Measurements from ENCODE around the gene ATXN1. TPM values are rescaled to one million over a fixed set of nuclear protein-coding genes. Genes with fewer than 3 reads are reported as not detected.
A peak's percentile ranks its signal among the peaks of the same experiment; 100 is the strongest.

Gene ATXN1
- total RNA-seq, 1 experiment from 2014 or later = 19.7 TPM

GRCh38 chr6:16783952-16784565 is 22.8 kb upstream of the ATXN1 start:
- CTCF ChIA-PET = no interaction called here
- Mint-ChIP-seq H3K27me3 (ENCODE audit: unreplicated experiment) (no peaks in the 10 kb centered on the region), H3K4me1 (ENCODE audit: low read depth, unreplicated experiment) (peaks cover 14% of the 10 kb centered on the region), H3K9me3 (ENCODE audit: low read depth, unreplicated experiment) (peaks cover 2% of the 10 kb centered on the region), H3K36me3 (ENCODE audit: insufficient read depth, unreplicated experiment) (peaks cover 4% of the 10 kb centered on the region), H3K27ac (ENCODE audit: unreplicated experiment) (no peak overlapping the region), H3K4me3 (ENCODE audit: low read depth, unreplicated experiment) (no peak overlapping the region)
- BruUV-seq (replicated peaks) = no TSS peak
- TF ChIP-seq CTCF (IDR thresholded peaks at IDR 0.05; ENCODE audit: unreplicated experiment) = no peak
- DNase-seq = no peak
- intact Hi-C loops (cut with micrococcal nuclease; ENCODE audit: unreplicated experiment) = no loop called here

GRCh38 chr6:16783509-16783908 is 22.2 kb upstream of the ATXN1 start:
- peaks cover 2% of the 10 kb centered on the region for H3K9me3 Mint-ChIP-seq (ENCODE audit: low read depth, unreplicated experiment)
- TF ChIP-seq CTCF (IDR thresholded peaks at IDR 0.05; ENCODE audit: unreplicated experiment) = no peak
- intact Hi-C loops (cut with micrococcal nuclease; ENCODE audit: unreplicated experiment) = no loop called here
- CTCF ChIA-PET = no interaction called here
- H3K27ac Mint-ChIP-seq (ENCODE audit: unreplicated experiment) = no peak overlapping the region
- no TSS peak for BruUV-seq (replicated peaks)
- no peaks in the 10 kb centered on the region for H3K27me3 Mint-ChIP-seq (ENCODE audit: unreplicated experiment)
- peaks cover 14% of the 10 kb centered on the region for H3K4me1 Mint-ChIP-seq (ENCODE audit: low read depth, unreplicated experiment)
- no peak for DNase-seq
- peaks cover 4% of the 10 kb centered on the region for H3K36me3 Mint-ChIP-seq (ENCODE audit: insufficient read depth, unreplicated experiment)
- H3K4me3 Mint-ChIP-seq (ENCODE audit: low read depth, unreplicated experiment) = no peak overlapping the region

GRCh38 chr6:16782278-16782677 is 21.0 kb upstream of the ATXN1 start:
- no peak for TF ChIP-seq CTCF (IDR thresholded peaks at IDR 0.05; ENCODE audit: unreplicated experiment)
- Mint-ChIP-seq H3K4me1 (ENCODE audit: low read depth, unreplicated experiment) (peaks cover 14% of the 10 kb centered on the region), H3K36me3 (ENCODE audit: insufficient read depth, unreplicated experiment) (no peaks in the 10 kb centered on the region), H3K27me3 (ENCODE audit: unreplicated experiment) (no peaks in the 10 kb centered on the region), H3K4me3 (ENCODE audit: low read depth, unreplicated experiment) (no peak overlapping the region), H3K9me3 (ENCODE audit: low read depth, unreplicated experiment) (no peaks in the 10 kb centered on the region), H3K27ac (ENCODE audit: unreplicated experiment) (no peak overlapping the region)
- BruUV-seq (replicated peaks) = no TSS peak
- DNase-seq = no peak
- intact Hi-C loops (cut with micrococcal nuclease; ENCODE audit: unreplicated experiment) = no loop called here
- CTCF ChIA-PET = no interaction called here

GRCh38 chr6:16781348-16782169 is 20.3 kb upstream of the ATXN1 start:
- intact Hi-C loops (cut with micrococcal nuclease; ENCODE audit: unreplicated experiment) = no loop called here
- DNase-seq = no peak
- BruUV-seq (replicated peaks) = no TSS peak
- CTCF ChIA-PET = no interaction called here
- TF ChIP-seq CTCF (IDR thresholded peaks at IDR 0.05; ENCODE audit: unreplicated experiment) = no peak
- Mint-ChIP-seq H3K36me3 (ENCODE audit: insufficient read depth, unreplicated experiment) (no peaks in the 10 kb centered on the region), H3K27ac (ENCODE audit: unreplicated experiment) (peak overlapping the region; percentile 33), H3K27me3 (ENCODE audit: unreplicated experiment) (no peaks in the 10 kb centered on the region), H3K9me3 (ENCODE audit: low read depth, unreplicated experiment) (no peaks in the 10 kb centered on the region), H3K4me3 (ENCODE audit: low read depth, unreplicated experiment) (no peak overlapping the region), H3K4me1 (ENCODE audit: low read depth, unreplicated experiment) (peaks cover 14% of the 10 kb centered on the region)

Data from Calu3 (cell line).